ENCODE data around the gene TMEM38B. TPM values are rescaled to one million over a fixed set of nuclear protein-coding genes. Genes with fewer than 3 reads are reported as not detected.
"Not testable (repeated sequence)": the region's sequence is repeated elsewhere in the genome, so short reads cannot be mapped to it uniquely, and the experiment has no call there.

The TMEM38B gene
- polyA plus RNA-seq, 4 donors = 2.9 to 44.6 (median 10.2) TPM

DNA sequence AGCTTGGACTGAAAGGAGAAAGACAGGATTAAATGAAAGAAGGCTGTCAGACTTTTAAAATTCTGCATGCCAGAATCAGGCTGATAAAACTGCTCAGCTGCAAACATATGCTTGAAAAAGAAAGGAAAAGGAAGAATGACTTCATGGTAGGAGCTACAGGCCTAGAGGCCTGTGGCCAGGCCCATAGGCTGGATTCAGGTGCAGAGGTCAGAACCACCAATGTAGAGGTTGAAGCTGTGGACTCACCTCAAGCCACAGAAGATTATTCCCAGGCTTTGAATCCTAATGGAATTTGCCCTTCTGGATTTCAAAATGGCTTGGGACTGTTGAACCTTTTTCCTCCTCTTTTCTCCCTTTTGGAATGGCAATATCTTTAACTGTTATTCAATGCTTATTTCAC lies 47.7 kb downstream of the TMEM38B start:
- FAIRE-seq = no peak
- Histone ChIP-seq H3K9me3 (ENCODE audit: control insufficient read depth in 2 of 2, insufficient read depth in 1 of 2, low read depth in 1 of 2, low read length in 1 of 2) (peaks cover 0 to 11% of the 10 kb centered on the region in 2 donors), H3K4me1 (ENCODE audit: control insufficient read depth in 3 of 3, insufficient read depth in 2 of 3, low read depth in 1 of 3, low read length in 2 of 3) (no peaks in the 10 kb centered on the region), H3K4me3 (ENCODE audit: low read depth in 1 of 3, low read length in 3 of 3) (no peak overlapping the region), H3K27ac (ENCODE audit: low read depth in 1 of 3, low read length in 2 of 3) (no peak overlapping the region), H3K36me3 (ENCODE audit: control insufficient read depth in 3 of 3, insufficient read depth in 2 of 3, low read depth in 1 of 3, low read length in 3 of 3) (peaks cover 0 to 24% (median 0%) of the 10 kb centered on the region in 3 donors), H3K27me3 (ENCODE audit: control insufficient read depth in 3 of 3, insufficient read depth in 3 of 3, low read length in 3 of 3) (no peaks in the 10 kb centered on the region)
- DNase-seq = no peak

DNA sequence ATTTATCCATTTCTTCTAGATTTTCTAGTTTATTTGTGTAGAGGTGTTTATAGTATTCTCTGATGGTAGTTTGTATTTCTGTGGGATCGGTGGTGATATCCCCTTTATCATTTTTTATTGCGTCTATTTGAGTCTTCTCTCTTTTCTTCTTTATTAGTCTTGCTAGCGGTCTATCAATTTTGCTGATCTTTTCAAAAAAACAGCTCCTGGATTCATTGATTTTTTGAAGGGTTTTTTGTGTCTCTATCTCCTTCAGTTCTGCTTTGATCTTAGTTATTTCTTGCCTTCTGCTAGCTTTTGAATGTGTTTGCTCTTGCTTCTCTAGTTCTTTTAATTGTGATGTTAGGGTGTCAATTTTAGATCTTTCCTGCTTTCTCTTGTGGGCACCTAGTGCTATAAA lies 53.0 kb downstream of the TMEM38B start:
- DNase-seq; H3K4me1 ChIP-seq (ENCODE audit: control insufficient read depth in 3 of 3, insufficient read depth in 2 of 3, low read depth in 1 of 3, low read length in 2 of 3); H3K27me3 ChIP-seq (ENCODE audit: control insufficient read depth in 3 of 3, insufficient read depth in 3 of 3, low read length in 3 of 3); H3K27ac ChIP-seq (ENCODE audit: low read depth in 1 of 3, low read length in 2 of 3); FAIRE-seq; H3K4me3 ChIP-seq (ENCODE audit: low read depth in 1 of 3, low read length in 3 of 3): not testable (repeated sequence)
- 100% methylated on average over 1 to 2 of the region's 3 CpGs for WGBS, 3 donors
- Histone ChIP-seq H3K9me3 (ENCODE audit: control insufficient read depth in 2 of 2, insufficient read depth in 1 of 2, low read depth in 1 of 2, low read length in 1 of 2) (peaks cover 0 to 19% of the 10 kb centered on the region in 2 donors), H3K36me3 (ENCODE audit: control insufficient read depth in 3 of 3, insufficient read depth in 2 of 3, low read depth in 1 of 3, low read length in 3 of 3) (peaks cover 3 to 16% (median 12%) of the 10 kb centered on the region in 3 donors)

DNA sequence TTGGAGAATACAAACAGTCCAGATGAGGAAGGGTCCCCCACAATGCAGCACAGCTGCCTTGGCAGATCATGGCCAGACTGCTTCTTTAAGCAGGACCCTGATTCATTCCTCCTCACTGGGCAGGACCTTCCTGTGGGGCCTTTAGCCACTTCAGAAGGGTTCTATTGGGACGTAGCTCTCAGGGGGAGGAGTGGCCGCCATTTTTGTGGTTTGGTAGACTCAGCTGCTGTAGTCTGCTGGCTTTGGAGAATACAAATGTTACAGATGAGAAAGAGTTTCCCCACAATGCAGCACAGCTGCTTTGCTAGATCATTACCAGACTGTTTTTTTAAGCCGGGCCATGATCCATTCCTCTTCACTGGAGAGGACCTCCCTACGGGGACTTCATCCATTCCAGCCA lies 57.4 kb downstream of the TMEM38B start:
- Histone ChIP-seq H3K27me3 (ENCODE audit: control insufficient read depth in 3 of 3, insufficient read depth in 3 of 3, low read length in 3 of 3) (no peaks in the 10 kb centered on the region), H3K4me1 (ENCODE audit: control insufficient read depth in 3 of 3, insufficient read depth in 2 of 3, low read depth in 1 of 3, low read length in 2 of 3) (no peaks in the 10 kb centered on the region), H3K27ac (ENCODE audit: low read depth in 1 of 3, low read length in 2 of 3) (no peak overlapping the region), H3K4me3 (ENCODE audit: low read depth in 1 of 3, low read length in 3 of 3) (no peak overlapping the region), H3K9me3 (ENCODE audit: control insufficient read depth in 2 of 2, insufficient read depth in 1 of 2, low read depth in 1 of 2, low read length in 1 of 2) (peaks cover 0 to 25% of the 10 kb centered on the region in 2 donors), H3K36me3 (ENCODE audit: control insufficient read depth in 3 of 3, insufficient read depth in 2 of 3, low read depth in 1 of 3, low read length in 3 of 3) (peaks cover 5 to 20% (median 12%) of the 10 kb centered on the region in 3 donors)
- FAIRE-seq = no peak
- DNase-seq = no peak
- 84 to 95% (median 92%) methylated on average over 4 of the region's 4 CpGs for WGBS, 3 donors

DNA sequence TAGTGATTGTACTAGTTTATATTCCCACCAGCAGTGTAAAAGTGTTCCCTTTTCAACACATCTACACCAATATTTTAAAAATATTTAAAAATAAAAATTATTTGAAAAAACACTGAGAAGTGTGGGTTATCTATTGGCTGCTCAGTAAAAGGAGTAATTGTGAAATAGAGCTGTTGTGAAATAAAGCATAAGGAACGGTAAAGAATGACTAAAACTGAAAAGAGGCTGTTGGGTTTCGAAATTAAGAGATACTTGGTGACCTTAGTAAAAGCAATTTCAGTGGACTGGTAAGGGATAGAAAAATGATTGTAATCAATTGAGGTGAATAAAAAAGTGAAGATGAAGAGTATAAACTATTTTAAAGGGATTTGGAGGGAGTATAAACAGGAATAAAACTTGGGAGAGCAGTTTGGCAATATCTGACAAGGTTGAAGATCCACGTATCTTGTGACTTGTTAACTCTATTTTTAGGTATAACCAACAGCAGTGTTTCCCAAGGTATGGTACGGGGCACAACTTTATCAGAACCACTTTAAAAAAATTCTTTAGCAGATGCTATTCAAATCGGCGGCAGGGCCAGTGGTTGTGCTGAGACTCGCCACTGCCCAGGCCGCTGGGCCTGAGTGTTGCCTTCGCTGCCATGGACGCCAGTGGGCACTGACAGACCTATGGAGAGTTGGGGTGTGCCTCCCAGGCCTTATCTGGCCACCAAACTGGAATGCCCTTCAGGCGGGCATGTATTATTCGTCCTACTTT lies 63.3 kb downstream of the TMEM38B start:
- Histone ChIP-seq H3K9me3 (ENCODE audit: control insufficient read depth in 2 of 2, insufficient read depth in 1 of 2, low read depth in 1 of 2, low read length in 1 of 2) (peaks cover 0 to 3% of the 10 kb centered on the region in 2 donors), H3K36me3 (ENCODE audit: control insufficient read depth in 3 of 3, insufficient read depth in 2 of 3, low read depth in 1 of 3, low read length in 3 of 3) (peaks cover 0 to 3% (median 0%) of the 10 kb centered on the region in 3 donors), H3K27me3 (ENCODE audit: control insufficient read depth in 3 of 3, insufficient read depth in 3 of 3, low read length in 3 of 3) (no peaks in the 10 kb centered on the region), H3K4me3 (ENCODE audit: low read depth in 1 of 3, low read length in 3 of 3) (no peak overlapping the region), H3K4me1 (ENCODE audit: control insufficient read depth in 3 of 3, insufficient read depth in 2 of 3, low read depth in 1 of 3, low read length in 2 of 3) (no peaks in the 10 kb centered on the region), H3K27ac (ENCODE audit: low read depth in 1 of 3, low read length in 2 of 3) (no peak overlapping the region)
- DNase-seq (no peak), FAIRE-seq (no peak)
- WGBS, 3 donors = 89 to 96% (median 91%) methylated on average over 12 of the region's 12 CpGs

DNA sequence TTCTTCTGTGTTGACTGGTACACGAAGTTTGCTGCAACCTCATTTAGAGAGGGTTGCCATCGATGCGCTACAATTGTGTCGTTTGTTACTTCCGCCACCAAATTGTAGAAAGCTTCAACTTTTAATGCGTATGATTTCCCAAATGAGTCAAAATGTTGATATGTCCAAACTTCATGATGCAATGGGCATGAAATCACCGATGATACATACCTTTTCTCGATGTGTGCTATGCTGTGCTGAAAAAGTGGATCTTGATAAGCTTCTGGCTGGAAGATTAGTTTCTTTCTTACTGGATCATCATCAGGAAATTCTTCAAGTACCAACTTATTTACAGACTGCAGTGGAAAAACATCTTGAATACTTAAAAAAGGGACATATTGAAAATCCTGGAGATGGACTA lies 65.7 kb downstream of the TMEM38B start:
- DNase-seq (no peak), FAIRE-seq (no peak)
- H3K4me3 ChIP-seq (ENCODE audit: low read depth in 1 of 3, low read length in 3 of 3) = no peak overlapping the region
- no peaks in the 10 kb centered on the region for H3K4me1 ChIP-seq (ENCODE audit: control insufficient read depth in 3 of 3, insufficient read depth in 2 of 3, low read depth in 1 of 3, low read length in 2 of 3)
- 95 to 97% (median 97%) methylated on average over 8 of the region's 8 CpGs for WGBS, 3 donors
- H3K36me3 ChIP-seq (ENCODE audit: control insufficient read depth in 3 of 3, insufficient read depth in 2 of 3, low read depth in 1 of 3, low read length in 3 of 3) = peaks cover 0 to 2% (median 0%) of the 10 kb centered on the region in 3 donors
- no peaks in the 10 kb centered on the region for H3K9me3 ChIP-seq (ENCODE audit: control insufficient read depth in 2 of 2, insufficient read depth in 1 of 2, low read depth in 1 of 2, low read length in 1 of 2)
- H3K27ac ChIP-seq (ENCODE audit: low read depth in 1 of 3, low read length in 2 of 3) = no peak overlapping the region
- H3K27me3 ChIP-seq (ENCODE audit: control insufficient read depth in 3 of 3, insufficient read depth in 3 of 3, low read length in 3 of 3) = no peaks in the 10 kb centered on the region

DNA sequence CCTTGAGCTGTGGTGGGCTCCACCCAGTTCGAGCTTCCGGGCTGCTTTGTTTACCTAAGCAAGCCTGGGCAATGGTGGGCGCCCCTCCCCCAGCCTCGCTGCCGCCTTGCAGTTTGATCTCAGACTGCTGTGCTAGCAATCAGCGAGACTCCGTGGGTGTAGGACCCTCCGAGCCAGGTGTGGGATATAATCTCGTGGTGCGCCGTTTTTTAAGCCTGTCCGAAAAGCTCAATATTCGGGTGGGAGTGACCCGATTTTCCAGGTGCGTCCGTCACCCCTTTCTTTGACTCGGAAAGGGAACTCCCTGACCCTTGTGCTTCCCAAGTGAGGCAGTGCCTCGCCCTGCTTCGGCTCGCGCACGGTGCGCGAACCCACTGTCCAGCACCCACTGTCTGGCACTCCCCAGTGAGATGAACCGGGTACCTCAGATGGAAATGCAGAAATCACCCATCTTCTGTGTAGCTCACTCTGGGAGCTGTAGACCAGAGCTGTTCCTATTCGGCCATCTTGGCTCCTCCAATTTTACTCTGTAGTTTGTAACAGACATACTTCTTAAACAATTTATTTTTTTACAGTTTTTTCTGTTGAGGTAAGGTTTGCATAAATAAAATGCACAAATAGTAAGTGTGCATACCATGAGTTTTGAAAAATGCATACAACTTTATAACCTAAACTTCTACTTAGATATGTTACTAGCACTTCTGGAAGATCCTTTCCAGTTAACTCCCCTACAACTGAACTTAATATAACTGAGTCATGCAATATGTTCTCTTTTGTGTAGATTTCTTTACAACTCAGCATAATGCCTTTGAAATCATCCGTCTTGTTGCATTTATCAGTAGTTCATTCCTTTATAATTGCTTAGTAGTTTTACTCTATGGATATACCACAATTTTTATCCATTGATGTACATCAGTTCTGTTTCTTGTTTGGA lies 88.5 kb downstream of the TMEM38B start:
- H3K4me3 ChIP-seq (ENCODE audit: low read depth in 1 of 3, low read length in 3 of 3); FAIRE-seq; H3K9me3 ChIP-seq (ENCODE audit: control insufficient read depth in 2 of 2, insufficient read depth in 1 of 2, low read depth in 1 of 2, low read length in 1 of 2); H3K4me1 ChIP-seq (ENCODE audit: control insufficient read depth in 3 of 3, insufficient read depth in 2 of 3, low read depth in 1 of 3, low read length in 2 of 3); H3K36me3 ChIP-seq (ENCODE audit: control insufficient read depth in 3 of 3, insufficient read depth in 2 of 3, low read depth in 1 of 3, low read length in 3 of 3); H3K27ac ChIP-seq (ENCODE audit: low read depth in 1 of 3, low read length in 2 of 3); DNase-seq; H3K27me3 ChIP-seq (ENCODE audit: control insufficient read depth in 3 of 3, insufficient read depth in 3 of 3, low read length in 3 of 3): not testable (repeated sequence)
- 93 to 96% (median 94%) methylated on average over 20 to 22 of the region's 27 CpGs for WGBS, 3 donors

DNA sequence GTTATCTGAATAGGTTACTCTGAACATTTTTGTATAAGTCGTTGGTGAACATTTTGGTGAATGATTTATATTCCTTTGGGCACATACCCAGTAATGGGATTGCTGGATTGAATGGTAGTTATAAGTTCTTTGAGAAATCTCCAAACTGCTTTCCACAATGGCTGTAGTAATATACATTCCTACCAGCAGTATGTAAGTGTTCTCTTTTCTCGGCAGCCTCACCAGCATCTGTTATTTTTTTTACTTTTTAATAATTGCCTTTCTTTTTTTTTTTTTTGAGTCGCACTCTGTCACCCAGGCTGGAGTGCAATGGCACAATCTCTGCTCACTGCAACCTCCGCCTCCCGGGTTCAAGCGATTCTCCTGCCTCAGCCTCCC lies 89.1 kb downstream of the TMEM38B start:
- not testable (repeated sequence) for DNase-seq; FAIRE-seq; H3K27me3 ChIP-seq (ENCODE audit: control insufficient read depth in 3 of 3, insufficient read depth in 3 of 3, low read length in 3 of 3); H3K4me3 ChIP-seq (ENCODE audit: low read depth in 1 of 3, low read length in 3 of 3); H3K9me3 ChIP-seq (ENCODE audit: control insufficient read depth in 2 of 2, insufficient read depth in 1 of 2, low read depth in 1 of 2, low read length in 1 of 2); H3K4me1 ChIP-seq (ENCODE audit: control insufficient read depth in 3 of 3, insufficient read depth in 2 of 3, low read depth in 1 of 3, low read length in 2 of 3); H3K36me3 ChIP-seq (ENCODE audit: control insufficient read depth in 3 of 3, insufficient read depth in 2 of 3, low read depth in 1 of 3, low read length in 3 of 3); H3K27ac ChIP-seq (ENCODE audit: low read depth in 1 of 3, low read length in 2 of 3)
- WGBS, 3 donors = 82 to 96% (median 95%) methylated on average over 6 of the region's 6 CpGs

DNA sequence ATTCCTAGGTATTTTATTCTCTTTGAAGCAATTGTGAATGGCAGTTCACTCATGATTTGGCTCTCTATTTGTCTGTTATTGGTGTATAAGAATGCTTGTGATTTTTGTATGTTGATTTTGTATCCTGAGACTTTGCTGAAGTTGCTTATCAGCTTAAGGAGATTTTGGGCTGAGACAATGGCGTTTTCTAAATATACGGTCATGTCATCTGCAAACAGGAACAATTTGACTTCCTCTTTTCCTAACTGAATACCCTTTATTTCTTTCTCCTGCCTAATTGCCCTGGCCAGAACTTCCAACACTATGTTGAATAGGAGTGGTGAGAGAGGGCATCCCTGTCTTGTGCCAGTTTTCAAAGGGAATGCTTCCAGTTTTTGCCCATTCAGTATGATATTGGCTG lies 92.5 kb downstream of the TMEM38B start:
- not testable (repeated sequence) for H3K27me3 ChIP-seq (ENCODE audit: control insufficient read depth in 3 of 3, insufficient read depth in 3 of 3, low read length in 3 of 3); H3K27ac ChIP-seq (ENCODE audit: low read depth in 1 of 3, low read length in 2 of 3); DNase-seq; H3K36me3 ChIP-seq (ENCODE audit: control insufficient read depth in 3 of 3, insufficient read depth in 2 of 3, low read depth in 1 of 3, low read length in 3 of 3); FAIRE-seq; H3K4me1 ChIP-seq (ENCODE audit: control insufficient read depth in 3 of 3, insufficient read depth in 2 of 3, low read depth in 1 of 3, low read length in 2 of 3); H3K4me3 ChIP-seq (ENCODE audit: low read depth in 1 of 3, low read length in 3 of 3)
- 91 to 97% (median 91%) methylated on average over 2 of the region's 2 CpGs for WGBS, 3 donors
- H3K9me3 ChIP-seq (ENCODE audit: control insufficient read depth in 2 of 2, insufficient read depth in 1 of 2, low read depth in 1 of 2, low read length in 1 of 2) = peaks cover 0 to 13% of the 10 kb centered on the region in 2 donors
